ENCODE measurements around the gene FAM180A. TPM values are rescaled to one million over a fixed set of nuclear protein-coding genes. Genes with fewer than 3 reads are reported as not detected.

FAM180A gene
- total RNA-seq, 4 donors from 2014 or later, result 2.3 to 5.8 (median 4.9) TPM

DNA sequence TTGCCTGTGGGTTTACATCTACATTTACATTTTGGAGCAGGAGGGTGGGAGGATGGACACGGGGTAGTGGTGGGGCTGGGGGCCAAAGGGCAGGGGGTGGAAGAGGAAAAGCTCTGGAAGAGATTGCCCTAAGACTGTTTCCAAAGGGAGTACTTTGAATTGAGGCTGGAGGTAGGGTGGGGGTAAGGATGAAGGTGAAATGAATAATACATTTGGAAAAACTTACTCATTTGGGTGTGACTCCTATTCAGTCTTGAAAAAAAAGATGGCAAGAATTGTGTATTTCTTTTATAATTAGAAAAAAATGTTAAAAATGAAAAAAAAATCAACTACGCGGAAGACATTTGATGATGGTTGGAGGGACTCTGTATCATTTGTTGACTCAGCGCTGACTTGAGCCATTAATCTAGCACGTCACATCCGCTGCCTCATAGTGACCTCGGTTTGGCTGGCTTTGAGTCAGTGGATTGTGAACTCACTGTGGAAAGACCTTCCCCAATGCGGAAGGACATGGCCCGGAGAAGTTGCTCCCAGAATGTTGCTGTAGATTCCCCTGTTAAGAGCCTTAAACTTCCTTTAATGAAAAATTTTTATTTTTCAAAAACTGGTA, 2.8 kb downstream of the FAM180A start:
- peak in 1 of 2 donors; percentile 16 for TF ChIP-seq POLR2A (IDR thresholded peaks at IDR 0.05)
- TF ChIP-seq, protein P1, sequence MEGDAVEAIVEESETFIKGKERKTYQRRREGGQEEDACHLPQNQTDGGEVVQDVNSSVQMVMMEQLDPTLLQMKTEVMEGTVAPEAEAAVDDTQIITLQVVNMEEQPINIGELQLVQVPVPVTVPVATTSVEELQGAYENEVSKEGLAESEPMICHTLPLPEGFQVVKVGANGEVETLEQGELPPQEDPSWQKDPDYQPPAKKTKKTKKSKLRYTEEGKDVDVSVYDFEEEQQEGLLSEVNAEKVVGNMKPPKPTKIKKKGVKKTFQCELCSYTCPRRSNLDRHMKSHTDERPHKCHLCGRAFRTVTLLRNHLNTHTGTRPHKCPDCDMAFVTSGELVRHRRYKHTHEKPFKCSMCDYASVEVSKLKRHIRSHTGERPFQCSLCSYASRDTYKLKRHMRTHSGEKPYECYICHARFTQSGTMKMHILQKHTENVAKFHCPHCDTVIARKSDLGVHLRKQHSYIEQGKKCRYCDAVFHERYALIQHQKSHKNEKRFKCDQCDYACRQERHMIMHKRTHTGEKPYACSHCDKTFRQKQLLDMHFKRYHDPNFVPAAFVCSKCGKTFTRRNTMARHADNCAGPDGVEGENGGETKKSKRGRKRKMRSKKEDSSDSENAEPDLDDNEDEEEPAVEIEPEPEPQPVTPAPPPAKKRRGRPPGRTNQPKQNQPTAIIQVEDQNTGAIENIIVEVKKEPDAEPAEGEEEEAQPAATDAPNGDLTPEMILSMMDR (IDR thresholded peaks at IDR 0.05), result no peak
- TF ChIP-seq POLR2AphosphoS5 (IDR thresholded peaks at IDR 0.05), result peak in 1 of 3 donors; percentile 44
- no peak for TF ChIP-seq EP300 (IDR thresholded peaks at IDR 0.05)
- H3K9me3 ChIP-seq, result no peaks in the 10 kb centered on the region
- DNase-seq (ENCODE audit: low spot score in 2 of 2), result peak; percentile 85
- peak overlapping the region; percentile 84 for H3K27ac ChIP-seq
- 37% methylated on average over 9 of the region's 9 CpGs for WGBS
- H3K36me3 ChIP-seq, result no peaks in the 10 kb centered on the region
- no peaks in the 10 kb centered on the region for H3K27me3 ChIP-seq
- H3K4me3 ChIP-seq, result peak overlapping the region; percentile 44
- H3K4me1 ChIP-seq, result peaks cover 41% of the 10 kb centered on the region

DNA sequence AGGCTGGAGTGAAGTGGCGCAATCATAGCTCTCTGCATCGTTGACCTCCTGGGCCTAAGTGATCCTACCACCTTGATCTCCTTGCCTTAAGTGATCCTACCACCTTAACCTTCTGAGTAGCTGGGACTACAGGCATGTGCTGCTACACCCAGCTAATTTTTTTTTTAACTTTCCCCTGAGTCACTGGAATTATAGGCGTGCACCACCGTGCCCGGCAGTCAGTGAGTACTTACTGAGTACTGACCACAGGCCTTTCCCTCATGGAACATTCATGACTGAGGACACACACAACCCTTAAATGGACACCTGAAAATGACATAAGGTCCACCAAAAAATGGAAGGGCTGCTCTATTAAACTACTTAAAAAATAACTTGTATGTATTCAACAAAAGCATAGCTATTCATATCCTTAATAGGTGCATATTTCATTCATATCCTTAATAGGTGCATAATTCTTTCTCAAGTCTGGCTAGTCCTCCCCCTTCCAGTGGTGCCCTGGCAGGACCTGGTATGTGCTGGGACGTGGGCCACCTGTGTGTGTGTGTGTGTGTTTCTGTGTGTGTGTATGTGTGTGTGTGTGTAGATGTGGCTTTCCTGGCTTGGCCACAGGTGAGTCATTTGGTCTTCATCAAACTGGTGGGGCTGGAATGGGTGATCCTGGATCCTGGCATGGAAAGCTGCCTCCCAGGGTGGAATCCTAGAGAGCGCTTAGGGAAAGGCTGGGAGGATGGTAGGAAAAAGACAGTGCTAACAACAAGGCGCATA, 3.5 kb downstream of the FAM180A start:
- DNase-seq (ENCODE audit: low spot score in 2 of 2), result no peak
- Histone ChIP-seq H3K36me3 (no peaks in the 10 kb centered on the region), H3K27me3 (no peaks in the 10 kb centered on the region), H3K27ac (peak overlapping the region; percentile 84), H3K9me3 (no peaks in the 10 kb centered on the region), H3K4me1 (peaks cover 41% of the 10 kb centered on the region), H3K4me3 (peak overlapping the region; percentile 8)
- TF ChIP-seq, protein P1 (IDR thresholded peaks at IDR 0.05), result no peak
- TF ChIP-seq EP300 (IDR thresholded peaks at IDR 0.05) (no peak), POLR2AphosphoS5 (IDR thresholded peaks at IDR 0.05) (no peak), POLR2A (IDR thresholded peaks at IDR 0.05) (no peak)
- 56% methylated on average over 8 of the region's 8 CpGs for WGBS

DNA sequence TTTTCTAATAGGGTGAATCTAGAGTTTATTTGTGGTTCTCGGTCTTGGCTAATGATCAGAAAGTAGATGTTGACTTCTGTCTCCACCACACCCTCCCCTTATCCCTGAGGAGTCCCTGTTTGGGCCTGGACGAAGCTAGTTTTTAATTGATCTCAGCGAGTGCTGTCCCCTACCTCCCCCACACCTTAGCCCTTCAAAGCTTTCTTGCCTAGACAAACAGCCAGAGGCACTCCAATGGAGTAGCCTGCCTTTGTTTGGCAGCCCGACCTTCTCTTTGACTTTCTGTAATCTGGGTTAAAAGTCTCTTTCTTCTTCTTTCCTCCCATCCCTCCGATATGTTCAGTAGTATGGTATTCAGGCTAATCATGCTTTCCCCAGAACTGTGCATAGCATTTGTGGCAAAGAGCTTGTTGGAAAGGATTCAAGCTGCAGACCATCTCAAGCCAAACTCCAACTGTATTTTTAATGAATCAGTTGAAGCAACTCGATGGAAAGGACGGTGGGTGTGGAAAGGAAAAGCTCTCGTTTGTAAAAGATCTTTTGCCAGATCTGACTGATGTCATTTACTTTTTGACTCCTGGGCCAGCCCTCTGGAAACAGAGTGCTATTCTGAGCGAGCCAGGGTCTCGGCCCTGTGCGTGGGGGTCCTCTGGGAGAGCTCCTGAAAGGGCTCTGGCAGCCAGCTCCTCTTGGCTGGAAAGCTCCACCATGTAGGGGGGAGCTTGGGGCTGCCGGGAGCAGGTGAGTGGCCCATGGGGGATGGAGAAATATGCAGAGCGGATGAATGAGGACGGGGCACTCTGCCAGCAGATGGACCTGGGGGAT, 4.5 kb downstream of the FAM180A start:
- peak overlapping the region; percentile 84 for H3K27ac ChIP-seq

DNA sequence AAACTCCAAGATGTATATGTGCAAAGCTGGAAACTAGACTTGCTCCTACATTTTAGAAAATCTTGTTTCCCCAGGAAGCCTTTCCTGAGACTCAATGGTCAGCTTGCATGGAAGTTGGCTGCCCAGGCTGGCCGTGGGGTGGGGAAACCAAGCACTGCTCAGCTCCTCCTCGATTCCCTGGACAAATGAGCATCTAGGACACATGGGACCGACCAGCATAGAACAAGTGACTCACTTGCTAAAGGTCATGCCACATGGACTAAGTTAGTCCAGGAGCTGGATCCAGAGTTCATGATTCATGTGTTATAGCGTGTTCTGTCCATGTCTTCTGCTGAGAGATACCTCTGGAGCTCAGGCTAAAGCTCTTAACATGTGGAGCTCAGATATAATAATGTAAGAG, 6.2 kb downstream of the FAM180A start:
- H3K27me3 ChIP-seq, result no peaks in the 10 kb centered on the region
- H3K9me3 ChIP-seq, result no peaks in the 10 kb centered on the region
- peaks cover 31% of the 10 kb centered on the region for H3K4me1 ChIP-seq
- no peak overlapping the region for H3K4me3 ChIP-seq
- 59% methylated on average over 3 of the region's 4 CpGs for WGBS
- no peaks in the 10 kb centered on the region for H3K36me3 ChIP-seq
- no peak for TF ChIP-seq EP300 (IDR thresholded peaks at IDR 0.05)
- TF ChIP-seq POLR2AphosphoS5 (IDR thresholded peaks at IDR 0.05), result no peak
- no peak for TF ChIP-seq POLR2A (IDR thresholded peaks at IDR 0.05)
- TF ChIP-seq, protein P1 (IDR thresholded peaks at IDR 0.05), result no peak
- no peak overlapping the region for H3K27ac ChIP-seq
- no peak for DNase-seq (ENCODE audit: low spot score in 2 of 2)

More for the DNA sequence above, 4.5 kb downstream of the FAM180A start:
- Histone ChIP-seq H3K36me3 (no peaks in the 10 kb centered on the region), H3K4me3 (peak overlapping the region; percentile 8), H3K4me1 (peaks cover 39% of the 10 kb centered on the region), H3K9me3 (no peaks in the 10 kb centered on the region), H3K27me3 (no peaks in the 10 kb centered on the region)
- DNase-seq (ENCODE audit: low spot score in 2 of 2), result no peak
- TF ChIP-seq POLR2A (IDR thresholded peaks at IDR 0.05) (no peak), EP300 (IDR thresholded peaks at IDR 0.05) (no peak), POLR2AphosphoS5 (IDR thresholded peaks at IDR 0.05) (no peak)
- TF ChIP-seq, protein P1 (IDR thresholded peaks at IDR 0.05), result no peak
- WGBS, result 29% methylated on average over 14 of the region's 14 CpGs
